Thyroid gland (tissue), 4 donors: Measurements from ENCODE around the gene ZMIZ1.

Experiments used
- CTCF ChIP-seq, 6 experiments: fragments of 200-600 bp in 3 of 6; fragments of 450-650 bp in 3 of 6; sonication (generic) in 3 of 6; IDR thresholded peaks; one replicate each; pipeline ENCODE4 v1.5.1; 2016 to 2019; ENCODE audit warnings: antibody characterized with exemption in 6 of 6, mild to moderate bottlenecking in 2 of 6, inconsistent platforms in 1 of 6, moderate library complexity in 1 of 6
- POLR2A ChIP-seq, 2 donors: fragments of 450-650 bp; IDR thresholded peaks; one replicate each; pipeline ENCODE4 v1.6.1; 2017; ENCODE audit warnings: antibody characterized with exemption in 2 of 2, mild to moderate bottlenecking in 2 of 2, moderate library complexity in 1 of 2

DNA sequence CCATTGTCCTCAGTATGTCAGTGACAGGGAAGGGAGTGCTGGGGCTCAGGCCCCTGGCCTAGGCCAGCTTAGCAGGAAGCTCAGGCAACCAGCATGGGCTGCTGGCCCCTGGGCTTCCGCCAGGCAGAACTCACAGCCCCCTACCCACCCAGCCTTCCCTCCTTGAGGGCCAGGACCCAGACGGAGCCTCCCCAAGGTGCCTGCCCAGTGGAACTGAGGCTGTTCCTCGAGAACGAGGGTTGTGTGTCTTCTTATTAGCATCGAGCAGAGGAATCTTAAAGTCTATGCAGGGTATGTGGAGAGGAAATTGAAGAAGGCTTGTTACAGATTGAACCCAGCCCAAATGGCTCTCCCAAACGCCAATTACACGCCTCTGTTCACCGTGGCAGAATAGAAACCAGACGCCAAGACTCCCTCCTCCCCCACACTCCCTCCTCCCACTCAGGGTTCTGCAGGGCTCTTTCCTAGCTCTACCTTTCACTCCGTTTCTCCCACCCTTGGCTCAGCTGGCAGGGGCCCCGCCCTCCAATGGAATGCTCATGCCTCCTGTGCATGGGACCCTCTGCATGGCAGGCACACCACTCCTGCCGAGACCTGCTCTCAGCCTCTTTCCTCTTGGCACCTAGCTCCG lies 134.4 kb downstream of the ZMIZ1 start:
- TF ChIP-seq CTCF (IDR thresholded peaks at IDR 0.05) = no peak
- TF ChIP-seq POLR2A (IDR thresholded peaks at IDR 0.05) = no peak
